Activated CD8-positive, alpha-beta T cell treated with anti-CD3 and anti-CD28 coated beads, Interleukin-2, amount 10 ng/mL, durations not matched to agents 7 days and 5 days (primary cell): ENCODE measurements around the gene APBA2. TPM values are rescaled to one million over a fixed set of nuclear protein-coding genes. Genes with fewer than 3 reads are reported as not detected.
"Not testable (repeated sequence)": the region's sequence is repeated elsewhere in the genome, so short reads cannot be mapped to it uniquely, and the experiment has no call there.

Experiments
- ATAC-seq: fragments of 150-1000 bp; cut with Tn5 transposase; one replicate; pipeline ENCODE4 v1.10.0; 2021; ENCODE audit warnings: moderate library complexity
- CTCF ChIA-PET: fragments of 350-600 bp; sonication (Branson Sonifier 250); formaldehyde crosslinking; loops from one replicate; lab custom pipeline; 2021; ENCODE audit warnings: antibody characterized with exemption; lab: Charles Lee
- POLR2A ChIA-PET: fragments of 350-600 bp; sonication (Branson Sonifier 250); formaldehyde crosslinking; loops from one replicate; lab custom pipeline; 2021; ENCODE audit warnings: antibody characterized with exemption; lab: Charles Lee
- DNase-seq: peaks from one replicate; pipeline ENCODE4 v3.0.0-alpha.2; 2020
- H3K27ac Mint-ChIP-seq: one replicate; pipeline ENCODE4 v1.8.0; 2021; ENCODE audit warnings: mild to moderate bottlenecking, mixed read lengths
- H3K27me3 Mint-ChIP-seq: one replicate; pipeline ENCODE4 v1.8.0; 2021; ENCODE audit warnings: low read depth, mixed read lengths
- H3K36me3 Mint-ChIP-seq: one replicate; pipeline ENCODE4 v1.8.0; 2021; ENCODE audit warnings: low read depth, mixed read lengths
- H3K4me1 Mint-ChIP-seq: one replicate; pipeline ENCODE4 v1.8.0; 2021; ENCODE audit warnings: low read depth, mixed read lengths
- H3K4me3 Mint-ChIP-seq: one replicate; pipeline ENCODE4 v1.8.0; 2021; ENCODE audit warnings: mild to moderate bottlenecking, mixed read lengths
- H3K9me3 Mint-ChIP-seq: one replicate; pipeline ENCODE4 v1.8.0; 2022; ENCODE audit warnings: mixed read lengths; ENCODE audit not compliant: insufficient read depth
- total RNA-seq, 2 experiments: library from RNA; stranded (reverse); gene quantifications; one replicate each; pipeline ENCODE4 v1.2.3, GENCODE V29; 2021

APBA2 gene
- total RNA-seq, 2 experiments from 2014 or later = 29.5 TPM

DNA sequence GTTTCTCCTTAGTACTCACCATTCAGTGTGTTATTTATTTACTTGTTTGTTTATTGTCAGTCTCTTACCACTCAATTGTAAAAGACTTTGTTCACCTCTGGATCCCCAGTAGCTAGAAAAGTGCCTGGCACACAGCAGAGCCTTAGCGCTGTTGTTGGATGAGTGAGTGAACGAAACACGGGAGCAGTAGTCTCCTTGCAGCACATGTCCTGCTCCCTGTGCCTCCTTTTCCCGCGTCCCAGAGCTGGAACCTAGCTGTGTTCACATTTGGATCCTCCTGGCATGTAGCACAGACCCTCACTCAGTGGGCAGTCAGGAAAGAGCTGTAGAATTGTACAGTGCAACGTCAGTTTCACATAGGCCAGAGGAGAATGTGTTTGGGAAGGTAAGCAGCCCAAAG, 4.1 kb downstream of the APBA2 start:
- DNase-seq, ATAC-seq, H3K36me3 Mint-ChIP-seq, H3K9me3 Mint-ChIP-seq, H3K4me3 Mint-ChIP-seq, H3K27me3 Mint-ChIP-seq, POLR2A ChIA-PET: not testable (repeated sequence)
- H3K27ac Mint-ChIP-seq = peak overlapping the region; percentile 95
- peaks cover 61% of the 10 kb centered on the region for H3K4me1 Mint-ChIP-seq
- CTCF ChIA-PET = interaction anchor here (1.0 to 2.4 kb wide), 5 partner anchors 29 to 214 kb away, joined by 3 to 8 read pairs (median 3); no protein-coding TSS in a partner anchor

DNA sequence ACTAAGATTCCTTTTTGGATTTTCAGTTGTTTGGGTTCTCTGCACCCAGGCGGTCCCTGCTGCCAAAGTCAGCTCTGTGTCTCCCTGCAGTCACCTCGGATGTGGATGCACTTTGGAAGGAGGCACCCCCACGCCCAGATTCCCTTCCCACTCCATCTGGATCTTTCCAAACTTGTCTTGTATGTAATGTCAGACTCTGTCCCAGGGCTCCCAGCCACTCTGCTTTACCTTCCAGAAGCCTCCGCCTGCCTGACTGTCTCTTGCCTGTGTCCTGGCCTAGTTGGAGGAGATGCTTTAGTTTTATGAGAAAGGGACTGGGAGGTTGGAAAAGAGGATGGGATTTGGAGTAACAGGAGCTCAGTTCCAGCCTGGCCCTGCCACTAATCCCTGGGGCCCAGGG, 4.5 kb downstream of the APBA2 start:
- DNase-seq, H3K9me3 Mint-ChIP-seq, ATAC-seq, H3K27me3 Mint-ChIP-seq, POLR2A ChIA-PET, H3K36me3 Mint-ChIP-seq: not testable (repeated sequence)
- Mint-ChIP-seq H3K27ac (peak overlapping the region; percentile 95), H3K4me3 (peak overlapping the region; percentile 57), H3K4me1 (peaks cover 61% of the 10 kb centered on the region)
- CTCF ChIA-PET = interaction anchor here (1.0 to 2.4 kb wide), 5 partner anchors 29 to 213 kb away, joined by 3 to 8 read pairs (median 3); no protein-coding TSS in a partner anchor

DNA sequence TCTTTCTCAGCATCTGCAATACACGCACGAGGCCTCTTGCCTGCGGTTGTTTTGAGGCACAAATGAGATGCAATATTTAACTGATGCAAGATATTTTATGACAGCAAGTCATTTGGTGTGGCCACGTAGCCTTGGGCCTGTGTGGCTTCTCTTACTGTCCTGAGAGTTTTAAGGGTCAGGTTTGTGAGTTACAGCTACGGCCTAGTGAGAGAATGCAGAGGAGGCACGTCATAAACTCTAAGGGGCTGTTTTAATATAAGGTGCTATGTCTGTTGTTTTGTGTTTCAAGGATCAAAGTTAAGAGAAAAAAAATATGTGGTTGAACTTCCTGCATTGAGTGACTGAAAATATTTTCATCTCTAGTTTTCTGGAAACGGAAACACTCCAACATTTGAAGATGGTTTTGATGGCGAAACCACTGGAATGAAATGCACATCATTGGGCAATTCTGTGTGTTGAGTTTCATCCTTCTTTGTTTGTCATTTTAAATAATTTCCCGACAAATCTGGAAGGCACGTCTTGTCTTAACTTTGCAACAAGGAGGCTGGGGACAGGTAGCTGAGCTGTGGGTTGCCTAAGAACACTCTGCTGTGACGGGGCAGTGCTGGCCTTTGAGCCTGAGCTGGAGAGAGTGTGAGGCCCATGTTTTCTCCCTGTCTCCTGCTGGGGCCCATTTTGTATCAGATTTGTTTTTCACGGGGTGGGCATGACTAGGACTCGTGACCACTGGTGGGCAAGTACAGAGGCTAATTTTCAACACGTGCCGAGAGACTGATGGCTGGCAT, 5.1 kb downstream of the APBA2 start:
- peaks cover 64% of the 10 kb centered on the region for H3K4me1 Mint-ChIP-seq
- H3K36me3 Mint-ChIP-seq = peaks cover 3% of the 10 kb centered on the region
- ATAC-seq = peak; percentile 52
- POLR2A ChIA-PET = no interaction called here
- H3K27me3 Mint-ChIP-seq = peaks cover 4% of the 10 kb centered on the region
- H3K4me3 Mint-ChIP-seq = peak overlapping the region; percentile 57
- H3K9me3 Mint-ChIP-seq = no peaks in the 10 kb centered on the region
- H3K27ac Mint-ChIP-seq = peak overlapping the region; percentile 95
- CTCF ChIA-PET = interaction anchor here (0.7 to 2.4 kb wide), 6 partner anchors 28 to 213 kb away, joined by 3 to 8 read pairs (median 3); no protein-coding TSS in a partner anchor
- DNase-seq = peak; percentile 46

DNA sequence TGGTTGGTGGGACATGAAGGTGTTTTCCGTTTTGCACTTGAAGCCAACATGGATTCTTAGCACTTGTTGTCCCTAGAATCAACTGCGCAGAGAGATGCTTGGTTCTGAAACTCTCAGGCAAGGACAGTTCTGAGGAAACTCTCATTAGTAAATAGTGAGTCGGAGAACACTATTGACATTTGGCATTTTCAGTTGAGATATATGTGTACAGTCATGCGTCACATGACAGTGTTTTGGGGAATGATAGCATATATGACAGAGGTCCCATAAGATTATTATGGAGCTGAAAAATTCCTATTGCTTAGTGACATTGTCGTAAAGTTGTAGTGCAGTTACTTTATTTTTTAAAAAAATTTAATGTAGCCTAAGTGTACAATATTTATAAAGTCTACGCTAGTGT, 5.8 kb downstream of the APBA2 start:
- Mint-ChIP-seq H3K27me3 (peaks cover 4% of the 10 kb centered on the region), H3K4me3 (no peak overlapping the region), H3K4me1 (peaks cover 65% of the 10 kb centered on the region), H3K36me3 (peaks cover 3% of the 10 kb centered on the region), H3K27ac (peak overlapping the region; percentile 95), H3K9me3 (no peaks in the 10 kb centered on the region)
- ChIA-PET POLR2A (no interaction called here), CTCF (interaction anchor here (1.5 to 2.4 kb wide), 3 partner anchors 20 to 198 kb away, joined by 4 to 8 read pairs (median 4); no protein-coding TSS in a partner anchor)
- ATAC-seq (no peak), DNase-seq (no peak)

DNA sequence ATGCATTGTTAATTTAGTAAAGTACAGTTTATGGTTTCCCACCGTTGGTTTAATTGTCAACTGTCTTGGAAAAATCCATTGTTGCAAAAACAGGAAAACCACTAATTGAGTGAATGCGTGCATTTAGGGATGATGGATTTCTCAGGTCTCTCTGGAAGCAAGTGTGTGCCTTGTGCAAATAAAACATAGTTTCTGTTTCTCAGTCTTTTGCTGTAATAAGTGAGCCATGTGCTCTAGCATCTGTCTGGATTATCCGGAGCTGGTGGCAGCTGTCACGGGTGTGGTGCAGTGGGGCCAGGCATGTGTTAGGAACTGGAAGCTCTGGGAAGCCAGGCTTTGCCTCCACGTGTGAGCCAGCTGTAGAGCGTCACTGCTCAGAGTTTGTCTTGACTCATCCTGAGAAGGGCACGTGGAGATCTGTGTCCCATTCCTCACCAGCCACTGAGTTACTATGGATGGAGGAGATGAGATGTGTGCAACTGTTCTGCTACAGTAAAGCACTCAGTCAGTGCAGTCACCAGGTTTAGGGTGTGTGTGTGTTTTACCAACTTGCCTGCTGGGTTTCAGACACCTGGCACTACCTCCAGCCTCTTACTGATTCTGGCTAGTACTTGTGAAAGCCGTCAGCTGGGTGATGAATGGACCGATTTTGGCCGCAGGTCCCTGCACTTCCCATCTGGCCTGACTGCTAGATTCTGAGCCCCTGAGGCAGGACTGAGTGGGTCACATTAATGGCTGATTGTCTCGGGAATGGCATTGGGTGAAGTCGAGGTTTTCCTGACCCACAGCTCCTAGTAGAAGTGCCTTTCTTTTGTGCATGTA, 7.2 kb downstream of the APBA2 start:
- Mint-ChIP-seq H3K27ac (no peak overlapping the region), H3K27me3 (no peaks in the 10 kb centered on the region), H3K36me3 (peaks cover 3% of the 10 kb centered on the region), H3K4me1 (peaks cover 54% of the 10 kb centered on the region), H3K4me3 (no peak overlapping the region), H3K9me3 (no peaks in the 10 kb centered on the region)
- ATAC-seq (no peak), DNase-seq (no peak)
- ChIA-PET CTCF (interaction anchor here (1.2 to 1.9 kb wide), 2 partner anchors 18 to 210 kb away, joined by 3 to 4 read pairs; no protein-coding TSS in a partner anchor), POLR2A (no interaction called here)

DNA sequence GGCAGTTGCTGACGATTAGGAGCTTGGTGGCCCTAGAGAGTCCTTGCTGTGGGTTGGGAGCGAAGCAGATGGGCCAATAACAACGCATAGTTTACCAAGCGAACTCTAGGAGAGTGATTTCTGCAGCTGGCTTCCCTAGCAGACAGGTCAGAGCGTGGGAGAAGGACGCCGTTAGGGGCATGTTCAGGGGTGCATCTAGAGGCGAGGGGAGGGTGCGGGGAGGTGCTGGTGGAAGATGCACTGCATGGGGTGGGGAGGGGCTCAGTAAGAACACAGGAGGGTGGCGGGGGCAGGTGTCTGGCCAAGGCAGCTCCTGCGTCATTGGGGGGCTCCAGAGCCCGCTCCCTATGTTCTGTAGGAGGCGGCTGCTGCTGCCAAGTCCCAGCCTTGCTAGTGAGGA, 8.9 kb downstream of the APBA2 start:
- ChIA-PET POLR2A (no interaction called here), CTCF (no interaction called here)
- no peak overlapping the region for H3K27ac Mint-ChIP-seq

DNA sequence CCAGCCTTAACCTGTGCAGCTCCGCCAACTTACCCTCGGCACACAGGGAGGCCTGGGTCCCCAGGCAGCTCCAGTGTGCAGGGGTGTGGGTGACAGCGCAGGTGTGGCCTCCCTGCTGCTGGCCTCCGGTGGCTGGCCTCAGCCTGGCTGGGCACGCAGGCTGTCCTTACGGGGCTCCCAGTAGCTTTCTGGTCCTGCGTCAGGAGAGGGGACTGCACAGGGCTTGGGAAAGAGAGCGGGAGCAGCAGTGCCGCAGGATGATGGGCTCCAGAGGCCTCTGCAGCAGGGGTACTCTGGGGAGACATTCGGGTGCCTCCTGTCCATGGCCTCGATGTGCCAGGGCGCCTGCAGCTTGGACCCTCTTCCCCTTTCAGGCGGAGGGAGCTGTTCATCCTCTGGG, 9.4 kb downstream of the APBA2 start:
- H3K27me3 Mint-ChIP-seq = no peaks in the 10 kb centered on the region
- H3K9me3 Mint-ChIP-seq = no peaks in the 10 kb centered on the region
- peaks cover 38% of the 10 kb centered on the region for H3K4me1 Mint-ChIP-seq
- H3K4me3 Mint-ChIP-seq = no peak overlapping the region
- DNase-seq (no peak), ATAC-seq (no peak)
- ChIA-PET CTCF (no interaction called here), POLR2A (no interaction called here)
- H3K36me3 Mint-ChIP-seq = peaks cover 3% of the 10 kb centered on the region
- no peak overlapping the region for H3K27ac Mint-ChIP-seq

More for the DNA sequence above, 8.9 kb downstream of the APBA2 start:
- ATAC-seq = no peak
- no peaks in the 10 kb centered on the region for H3K9me3 Mint-ChIP-seq
- peaks cover 3% of the 10 kb centered on the region for H3K36me3 Mint-ChIP-seq
- DNase-seq = no peak
- no peaks in the 10 kb centered on the region for H3K27me3 Mint-ChIP-seq
- H3K4me1 Mint-ChIP-seq = peaks cover 43% of the 10 kb centered on the region
- H3K4me3 Mint-ChIP-seq = no peak overlapping the region

DNA sequence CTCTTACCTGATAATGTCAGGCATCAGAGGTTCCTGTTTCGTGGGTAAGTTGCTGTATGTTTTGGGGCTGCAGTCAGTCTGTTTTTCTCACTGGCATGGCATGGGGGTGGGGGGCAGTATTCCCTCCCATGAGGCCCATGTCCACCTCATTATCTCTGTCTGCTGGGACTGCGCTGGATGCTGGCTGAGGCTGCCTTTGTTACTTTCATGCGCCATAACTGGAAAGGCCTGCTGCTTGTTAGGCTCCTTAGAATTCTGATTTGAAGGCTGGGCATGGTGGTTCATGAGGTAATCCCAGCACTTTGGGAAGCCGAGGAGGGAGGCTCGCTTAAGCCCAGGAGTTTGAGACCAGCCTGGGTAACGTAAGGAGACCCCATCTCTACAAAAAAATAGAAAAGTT, 9.8 kb downstream of the APBA2 start:
- Mint-ChIP-seq H3K4me3 (no peak overlapping the region), H3K4me1 (peaks cover 34% of the 10 kb centered on the region), H3K27me3 (no peaks in the 10 kb centered on the region), H3K36me3 (no peaks in the 10 kb centered on the region), H3K27ac (no peak overlapping the region), H3K9me3 (no peaks in the 10 kb centered on the region)
- ChIA-PET POLR2A (no interaction called here), CTCF (interaction anchor here (1.3 kb wide), 1 partner anchor 60 kb away, joined by 3 read pairs; no protein-coding TSS in a partner anchor)
- ATAC-seq (no peak), DNase-seq (no peak)

DNA sequence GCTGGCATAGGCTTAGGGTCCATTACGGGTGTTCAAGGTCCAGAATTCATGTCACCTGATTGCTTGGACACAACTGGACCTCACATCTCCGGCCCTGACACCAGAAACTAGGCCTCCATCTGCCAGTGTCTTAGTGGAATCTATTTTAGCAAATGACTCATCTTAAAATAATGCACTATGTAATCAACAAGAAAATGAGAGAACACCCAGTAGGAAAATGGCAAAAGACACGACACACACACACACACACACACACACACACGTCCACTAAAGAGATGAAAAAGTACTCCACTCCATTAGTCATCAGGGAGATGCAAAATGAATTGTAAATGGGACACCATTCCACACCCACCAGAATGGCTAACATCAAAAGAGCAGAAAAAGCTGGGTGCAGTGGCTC, 11.2 kb downstream of the APBA2 start:
- H3K9me3 Mint-ChIP-seq = no peaks in the 10 kb centered on the region
- ATAC-seq (no peak), DNase-seq (no peak)
- H3K4me3 Mint-ChIP-seq = no peak overlapping the region
- peaks cover 25% of the 10 kb centered on the region for H3K4me1 Mint-ChIP-seq
- no peak overlapping the region for H3K27ac Mint-ChIP-seq
- POLR2A ChIA-PET = no interaction called here
- CTCF ChIA-PET = no interaction called here
- no peaks in the 10 kb centered on the region for H3K27me3 Mint-ChIP-seq
- no peaks in the 10 kb centered on the region for H3K36me3 Mint-ChIP-seq

DNA sequence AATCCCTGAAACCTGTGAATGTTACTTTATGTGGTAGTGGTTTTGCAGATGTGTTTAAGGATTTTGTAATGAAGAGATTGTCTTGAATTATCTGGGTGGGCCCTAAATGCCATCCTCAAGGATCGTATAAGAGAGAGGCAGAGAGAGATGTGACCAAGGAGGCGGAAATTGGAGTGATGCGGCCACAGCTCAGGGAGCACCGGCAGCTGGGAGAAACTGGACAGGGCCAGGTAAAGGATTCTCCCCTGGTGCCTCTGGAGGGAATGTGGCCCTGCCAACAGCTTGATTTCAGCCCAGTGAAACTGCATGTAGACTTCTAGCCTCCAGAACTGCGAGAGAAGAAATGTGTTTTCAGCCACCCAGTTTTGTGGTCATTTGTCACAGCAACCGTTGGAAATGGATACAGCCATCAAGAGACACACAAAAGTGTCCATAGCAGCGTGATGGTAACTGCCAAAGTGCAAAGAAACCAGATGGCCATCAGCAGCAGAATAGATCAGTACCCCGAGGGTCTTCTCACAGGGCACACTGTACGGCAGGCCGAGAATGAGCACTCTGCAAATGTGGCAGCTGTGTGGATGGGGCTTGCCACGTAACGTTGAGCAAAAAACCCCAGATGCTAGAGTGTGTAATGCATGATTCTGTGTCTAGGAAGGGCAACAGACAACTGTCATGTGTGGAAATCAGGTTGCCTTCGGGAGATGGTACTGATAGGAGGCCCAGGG, 12.2 kb downstream of the APBA2 start:
- CTCF ChIA-PET = no interaction called here
- no peaks in the 10 kb centered on the region for H3K36me3 Mint-ChIP-seq
- POLR2A ChIA-PET = no interaction called here
- no peaks in the 10 kb centered on the region for H3K9me3 Mint-ChIP-seq
- DNase-seq (no peak), ATAC-seq (no peak)
- no peaks in the 10 kb centered on the region for H3K27me3 Mint-ChIP-seq
- H3K4me3 Mint-ChIP-seq = no peak overlapping the region
- H3K27ac Mint-ChIP-seq = no peak overlapping the region
- H3K4me1 Mint-ChIP-seq = peaks cover 15% of the 10 kb centered on the region

DNA sequence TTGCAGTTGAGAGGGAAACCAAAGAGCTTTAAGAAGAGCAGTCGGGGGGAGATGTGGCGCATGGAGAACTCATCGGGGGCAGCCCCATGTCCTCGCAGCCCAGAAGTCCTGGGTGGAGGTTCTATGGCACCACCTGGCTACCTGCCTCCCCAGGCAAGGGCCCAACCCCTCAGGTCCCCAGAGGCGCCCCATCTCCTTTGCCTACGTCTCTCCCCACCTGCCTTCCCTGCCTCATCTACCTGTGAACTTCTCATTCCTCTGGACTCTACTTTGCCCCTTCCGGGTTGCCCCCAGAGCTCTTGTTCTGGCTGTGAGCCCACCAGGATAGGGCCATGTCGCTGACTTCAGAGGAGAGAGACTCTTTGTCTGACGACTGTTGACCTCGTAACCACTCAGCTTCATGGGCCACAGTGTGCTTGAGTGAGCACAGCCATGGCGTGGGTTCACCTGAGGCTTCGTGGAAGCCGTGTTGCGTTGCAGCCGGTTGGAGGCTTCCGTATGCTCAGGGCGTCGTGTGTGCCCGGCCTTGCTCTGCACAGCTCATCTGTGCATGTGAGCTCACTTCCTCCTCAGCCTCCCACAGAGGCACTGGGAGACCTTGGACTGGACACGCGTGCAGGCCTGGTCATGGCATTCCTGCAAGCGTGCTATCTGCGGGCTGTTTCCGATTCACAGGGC, 13.4 kb downstream of the APBA2 start:
- Mint-ChIP-seq H3K9me3 (no peaks in the 10 kb centered on the region), H3K27me3 (no peaks in the 10 kb centered on the region), H3K36me3 (no peaks in the 10 kb centered on the region), H3K27ac (no peak overlapping the region), H3K4me1 (peaks cover 20% of the 10 kb centered on the region), H3K4me3 (no peak overlapping the region)
- ChIA-PET POLR2A (no interaction called here), CTCF (no interaction called here)
- no peak for DNase-seq
- no peak for ATAC-seq
